Measurements from ENCODE around the gene IPO13.

Gene IPO13

DNA sequence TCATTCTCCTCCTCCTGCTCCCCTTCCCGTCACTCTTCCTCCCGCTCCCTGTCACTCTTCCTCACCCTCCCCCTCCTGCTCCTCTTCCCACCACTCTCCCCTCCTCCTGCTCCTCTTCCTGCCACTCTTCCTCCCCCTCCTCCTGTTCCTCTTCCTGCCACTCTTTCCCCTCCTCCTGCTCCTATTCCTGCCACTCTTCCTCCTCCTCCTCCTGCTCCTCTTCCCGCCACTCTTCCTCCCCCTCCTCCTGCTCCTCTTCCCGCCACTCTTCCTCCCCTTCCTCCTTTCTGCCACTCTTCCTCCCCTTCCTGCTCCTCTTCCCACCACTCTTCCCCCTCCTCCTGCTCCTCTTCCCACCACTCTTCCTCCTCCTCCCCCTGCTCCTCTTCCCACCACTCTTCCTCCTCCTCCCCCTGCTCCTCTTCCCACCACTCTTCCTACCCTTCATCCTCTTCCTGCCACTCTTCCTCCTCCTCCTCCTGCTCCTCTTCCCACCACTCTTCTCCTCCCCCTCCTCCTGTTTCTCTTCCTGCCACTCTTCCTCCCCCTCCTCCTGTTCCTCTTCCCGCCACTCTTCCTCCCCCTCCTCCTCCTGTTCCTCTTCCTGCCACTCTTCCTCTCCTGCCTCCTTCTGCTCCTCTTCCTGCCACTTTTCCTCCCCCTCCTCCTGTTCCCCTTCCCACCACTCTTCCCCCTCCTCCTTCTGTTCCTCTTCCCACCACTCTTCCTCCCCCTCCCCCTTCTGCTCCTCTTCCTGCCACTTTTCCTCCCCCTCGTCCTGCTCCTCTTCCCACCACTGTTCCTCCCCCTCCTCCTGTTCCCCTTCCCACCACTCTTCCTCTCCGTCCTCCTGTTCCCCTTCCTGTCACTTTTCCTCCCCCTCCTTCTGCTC lies 41.8 kb upstream of the IPO13 start:
- DNase-seq (ENCODE audit: low read depth), result no peak
- no peak overlapping the region for H3K4me3 ChIP-seq (ENCODE audit: low read depth, low read length)
- in situ Hi-C loops (cut with HindIII; ENCODE audit: low sequenced_read_pairs), result no loop called here
- TF ChIP-seq, protein P1, sequence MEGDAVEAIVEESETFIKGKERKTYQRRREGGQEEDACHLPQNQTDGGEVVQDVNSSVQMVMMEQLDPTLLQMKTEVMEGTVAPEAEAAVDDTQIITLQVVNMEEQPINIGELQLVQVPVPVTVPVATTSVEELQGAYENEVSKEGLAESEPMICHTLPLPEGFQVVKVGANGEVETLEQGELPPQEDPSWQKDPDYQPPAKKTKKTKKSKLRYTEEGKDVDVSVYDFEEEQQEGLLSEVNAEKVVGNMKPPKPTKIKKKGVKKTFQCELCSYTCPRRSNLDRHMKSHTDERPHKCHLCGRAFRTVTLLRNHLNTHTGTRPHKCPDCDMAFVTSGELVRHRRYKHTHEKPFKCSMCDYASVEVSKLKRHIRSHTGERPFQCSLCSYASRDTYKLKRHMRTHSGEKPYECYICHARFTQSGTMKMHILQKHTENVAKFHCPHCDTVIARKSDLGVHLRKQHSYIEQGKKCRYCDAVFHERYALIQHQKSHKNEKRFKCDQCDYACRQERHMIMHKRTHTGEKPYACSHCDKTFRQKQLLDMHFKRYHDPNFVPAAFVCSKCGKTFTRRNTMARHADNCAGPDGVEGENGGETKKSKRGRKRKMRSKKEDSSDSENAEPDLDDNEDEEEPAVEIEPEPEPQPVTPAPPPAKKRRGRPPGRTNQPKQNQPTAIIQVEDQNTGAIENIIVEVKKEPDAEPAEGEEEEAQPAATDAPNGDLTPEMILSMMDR (IDR thresholded peaks at IDR 0.05; ENCODE audit: low read depth, low read length, missing control alignments), result no peak

DNA sequence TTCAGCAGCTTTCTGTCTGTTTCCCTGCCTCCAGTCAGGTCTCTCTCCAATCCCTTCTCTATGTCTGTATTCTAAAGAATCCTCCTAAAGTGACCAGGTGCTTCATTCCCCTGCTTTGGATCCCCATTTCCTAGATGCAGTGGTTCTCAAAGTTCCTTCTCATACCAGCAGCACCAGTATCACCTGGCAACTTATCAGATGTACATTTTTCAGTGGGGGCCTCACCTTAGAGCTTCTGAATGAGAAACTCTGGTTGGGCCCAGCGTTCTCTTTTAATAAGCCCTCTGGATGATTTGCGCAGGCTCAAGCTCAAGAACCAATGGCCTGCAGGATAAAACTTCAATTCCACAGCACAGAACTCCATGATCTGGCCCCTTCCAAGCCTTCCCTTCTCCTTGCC lies 38.5 kb upstream of the IPO13 start:
- no peak overlapping the region for H3K4me3 ChIP-seq (ENCODE audit: low read depth, low read length)
- in situ Hi-C loops (cut with HindIII; ENCODE audit: low sequenced_read_pairs), result no loop called here

DNA sequence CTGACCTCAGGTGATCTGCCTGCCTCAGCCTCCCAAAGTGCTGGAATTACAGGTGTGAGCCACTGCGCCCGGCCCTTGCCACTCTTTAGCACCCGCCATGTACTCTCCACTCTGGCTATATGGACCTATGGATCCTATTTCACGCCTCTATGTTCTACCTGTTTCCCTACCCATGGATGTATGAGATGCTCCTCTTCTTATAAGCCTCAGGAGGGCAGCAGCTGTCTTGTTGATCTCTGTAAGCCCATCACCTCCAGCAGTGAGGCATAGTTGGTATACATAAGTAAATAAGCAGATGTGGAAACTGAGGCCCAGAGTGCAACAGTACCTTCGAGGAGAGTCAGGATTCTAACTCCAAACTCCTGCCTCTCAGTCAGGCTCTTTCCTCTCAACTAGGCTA lies 37.9 kb upstream of the IPO13 start:
- H3K4me3 ChIP-seq (ENCODE audit: low read depth, low read length), result no peak overlapping the region
- DNase-seq (ENCODE audit: low read depth), result no peak
- in situ Hi-C loops (cut with HindIII; ENCODE audit: low sequenced_read_pairs), result no loop called here
- TF ChIP-seq, protein P1 (IDR thresholded peaks at IDR 0.05; ENCODE audit: low read depth, low read length, missing control alignments), result no peak

More for the DNA sequence above, 38.5 kb upstream of the IPO13 start:
- no peak for DNase-seq (ENCODE audit: low read depth)
- TF ChIP-seq, protein P1 (IDR thresholded peaks at IDR 0.05; ENCODE audit: low read depth, low read length, missing control alignments), result no peak

DNA sequence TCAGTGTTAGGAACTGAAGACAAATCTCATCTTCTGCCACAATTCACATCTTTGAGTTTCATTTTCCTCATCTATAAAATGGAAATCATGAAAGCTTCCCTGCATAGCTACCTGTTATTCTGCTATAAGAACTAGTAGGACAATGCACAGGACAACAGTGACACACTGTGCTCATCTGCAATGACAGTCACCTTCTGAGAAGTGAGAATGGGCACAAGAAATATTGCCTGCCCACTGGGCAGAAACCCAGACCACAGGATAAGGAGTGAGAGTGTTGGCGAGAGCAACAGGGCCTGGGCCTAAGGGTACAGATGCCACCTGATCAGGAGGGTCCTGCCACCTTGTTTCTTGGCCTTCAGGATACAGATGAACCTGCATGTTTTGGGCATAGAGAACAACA lies 36.4 kb upstream of the IPO13 start:
- in situ Hi-C loops (cut with HindIII; ENCODE audit: low sequenced_read_pairs), result no loop called here
- TF ChIP-seq, protein P1 (IDR thresholded peaks at IDR 0.05; ENCODE audit: low read depth, low read length, missing control alignments), result no peak
- DNase-seq (ENCODE audit: low read depth), result no peak

DNA sequence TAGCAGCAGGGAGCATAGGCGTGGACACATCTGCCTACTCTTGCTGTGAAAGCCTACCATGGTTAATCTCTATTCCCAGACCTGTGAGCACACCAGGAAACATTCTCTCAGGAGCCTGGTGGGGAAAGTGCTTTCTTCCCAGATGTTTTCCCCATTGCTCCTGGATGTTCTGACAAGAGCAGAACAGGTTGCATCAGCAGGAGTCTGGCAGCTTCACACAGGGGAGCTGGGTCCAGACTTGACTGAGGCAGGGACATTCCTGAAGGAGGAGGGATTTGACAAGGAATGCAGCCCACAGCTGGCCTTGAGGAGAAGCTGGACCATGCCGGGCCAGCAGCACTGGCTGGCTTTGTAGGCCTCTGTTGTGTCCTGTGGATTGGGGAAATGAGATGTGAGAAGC lies 34.1 kb upstream of the IPO13 start:
- TF ChIP-seq, protein P1 (IDR thresholded peaks at IDR 0.05; ENCODE audit: low read depth, low read length, missing control alignments), result no peak
- DNase-seq (ENCODE audit: low read depth), result peak; percentile 60
- H3K4me3 ChIP-seq (ENCODE audit: low read depth, low read length), result no peak overlapping the region
- in situ Hi-C loops (cut with HindIII; ENCODE audit: low sequenced_read_pairs), result no loop called here

More for the DNA sequence above, 36.4 kb upstream of the IPO13 start:
- no peak overlapping the region for H3K4me3 ChIP-seq (ENCODE audit: low read depth, low read length)

DNA sequence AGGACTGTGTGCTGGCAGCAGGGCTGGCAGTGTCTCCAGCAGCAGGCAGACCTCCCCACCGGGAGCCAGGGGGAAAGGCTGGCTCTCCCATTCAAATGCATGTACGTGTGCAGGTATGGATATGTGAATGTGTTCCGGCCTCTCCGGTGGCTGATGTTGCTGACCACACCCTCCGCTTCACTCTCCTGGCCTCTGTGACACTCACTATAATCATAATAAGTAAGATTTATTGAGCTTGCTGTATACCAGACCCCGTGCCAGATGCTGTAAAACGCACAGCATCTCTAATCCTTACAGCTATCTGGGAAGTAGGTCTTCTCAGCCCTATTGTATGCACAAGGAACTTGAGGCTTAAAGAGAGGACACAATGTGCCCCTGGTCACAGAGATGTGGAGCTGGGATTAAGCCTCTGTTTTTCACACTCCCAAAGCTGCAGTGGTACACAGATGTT lies 33.7 kb upstream of the IPO13 start:
- in situ Hi-C loops (cut with HindIII; ENCODE audit: low sequenced_read_pairs), result no loop called here

More for the DNA sequence above, 33.7 kb upstream of the IPO13 start:
- TF ChIP-seq, protein P1 (IDR thresholded peaks at IDR 0.05; ENCODE audit: low read depth, low read length, missing control alignments), result no peak
- no peak for DNase-seq (ENCODE audit: low read depth)
- no peak overlapping the region for H3K4me3 ChIP-seq (ENCODE audit: low read depth, low read length)

All from astrocyte of the cerebellum (primary cell).